Mesenchymal stem cell (in vitro differentiated cells and primary cell): Measurements from ENCODE around the gene GNAO1.

ENCODE experiments used
- DNase-seq: peaks from one replicate; pipeline ENCODE4 v3.0.0-alpha.2; 2013
- H2AFZ ChIP-seq: one replicate; pipeline ENCODE4 v1.6.1; 2013; ENCODE audit warnings: low read depth, mild to moderate bottlenecking, control low read depth, inconsistent platforms, low read length, moderate library complexity
- H2AK5ac ChIP-seq: 2 replicates; pipeline ENCODE4 v1.6.1; 2013; ENCODE audit warnings: low read length, moderate library complexity, mild to moderate bottlenecking, inconsistent platforms; ENCODE audit not compliant: severe bottlenecking
- H2BK120ac ChIP-seq: one replicate; pipeline ENCODE4 v1.6.1; 2013; ENCODE audit warnings: low read depth, mild to moderate bottlenecking, inconsistent platforms, low read length, moderate library complexity
- H2BK12ac ChIP-seq, 2 experiments: one replicate each; pipeline ENCODE4 v1.6.1; 2013; ENCODE audit warnings: inconsistent platforms in 2 of 2, low read length in 2 of 2, mild to moderate bottlenecking in 2 of 2, moderate library complexity in 2 of 2, control low read depth in 1 of 2
- H2BK15ac ChIP-seq: one replicate; pipeline ENCODE4 v1.6.1; 2013; ENCODE audit warnings: mild to moderate bottlenecking, low read depth, inconsistent platforms; ENCODE audit not compliant: poor library complexity, severe bottlenecking
- H2BK5ac ChIP-seq: 2 replicates; pipeline ENCODE4 v1.6.1; 2013; ENCODE audit warnings: low read depth, mild to moderate bottlenecking, low read length, control low read depth, inconsistent platforms; ENCODE audit not compliant: poor library complexity, severe bottlenecking
- H3K14ac ChIP-seq, 2 experiments: one replicate each; pipeline ENCODE4 v1.6.1; 2013; ENCODE audit warnings: inconsistent platforms in 2 of 2, low read length in 2 of 2, control low read depth in 1 of 2, mild to moderate bottlenecking in 1 of 2, moderate library complexity in 1 of 2
- H3K18ac ChIP-seq, 2 experiments: one replicate each; pipeline ENCODE4 v1.6.1; 2013; ENCODE audit warnings: inconsistent platforms in 2 of 2, low read length in 2 of 2, control low read depth in 1 of 2, low read depth in 1 of 2, mild to moderate bottlenecking in 1 of 2
- H3K23ac ChIP-seq, 2 experiments: one replicate each; pipeline ENCODE4 v1.6.1; 2013; ENCODE audit warnings: inconsistent platforms in 2 of 2, low read length in 2 of 2, mild to moderate bottlenecking in 2 of 2, moderate library complexity in 2 of 2, control low read depth in 1 of 2
- H3K27ac ChIP-seq: 2 replicates; pipeline ENCODE4 v1.5.1; 2013; ENCODE audit warnings: mild to moderate bottlenecking, moderate library complexity, low read length, control low read depth, inconsistent platforms; ENCODE audit not compliant: poor library complexity, severe bottlenecking
- H3K27me3 ChIP-seq, 2 experiments: 2 replicates each; pipeline versions ENCODE4 v1.6.1 to v1.7.0; 2013; ENCODE audit warnings: low read length in 2 of 2, mild to moderate bottlenecking in 2 of 2, moderate library complexity in 2 of 2, control low read depth in 1 of 2, inconsistent platforms in 1 of 2; ENCODE audit not compliant: control insufficient read depth in 1 of 2, insufficient read depth in 1 of 2
- H3K36me3 ChIP-seq, 2 experiments: 2 replicates each; pipeline versions ENCODE4 v1.6.1 to v1.7.0; 2013; ENCODE audit warnings: low read length in 2 of 2, control low read depth in 1 of 2, inconsistent platforms in 1 of 2, low read depth in 1 of 2, mild to moderate bottlenecking in 1 of 2; ENCODE audit not compliant: insufficient read depth in 2 of 2, control insufficient read depth in 1 of 2
- H3K4ac ChIP-seq, 2 experiments: one replicate each; pipeline ENCODE4 v1.6.1; 2013; ENCODE audit warnings: inconsistent platforms in 2 of 2, low read length in 2 of 2, mild to moderate bottlenecking in 2 of 2, moderate library complexity in 2 of 2, control low read depth in 1 of 2, low read depth in 1 of 2
- H3K4me1 ChIP-seq: 2 replicates; pipeline ENCODE4 v1.6.1; 2013; ENCODE audit warnings: low read depth, low read length, control low read depth; ENCODE audit not compliant: control insufficient read depth, insufficient read depth
- H3K4me2 ChIP-seq: 2 replicates; pipeline ENCODE4 v1.6.1; 2013; ENCODE audit warnings: low read length, mild to moderate bottlenecking, inconsistent platforms; ENCODE audit not compliant: poor library complexity, severe bottlenecking
- H3K4me3 ChIP-seq, 2 experiments: 2 replicates each; pipeline versions ENCODE4 v1.5.1 to v1.7.0; 2013; ENCODE audit warnings: low read length in 2 of 2, mild to moderate bottlenecking in 2 of 2, control low read depth in 1 of 2, low read depth in 1 of 2; ENCODE audit not compliant: insufficient read depth in 1 of 2
- H3K79me1 ChIP-seq: replicated peaks from 2 replicates; pipeline ENCODE4 v1.6.1; 2013; ENCODE audit warnings: mild to moderate bottlenecking, control low read depth, low read length, inconsistent platforms; ENCODE audit not compliant: poor library complexity, severe bottlenecking
- H3K9ac ChIP-seq: 2 replicates; pipeline ENCODE4 v1.7.0; 2013; ENCODE audit warnings: mild to moderate bottlenecking, low read length, moderate library complexity
- H3K9me3 ChIP-seq: 2 replicates; pipeline ENCODE4 v1.7.0; 2013; ENCODE audit warnings: mild to moderate bottlenecking, low read length; ENCODE audit not compliant: control insufficient read depth
- H4K8ac ChIP-seq: one replicate; pipeline ENCODE4 v1.6.1; 2013; ENCODE audit warnings: inconsistent platforms, mild to moderate bottlenecking, low read length, moderate library complexity
- H4K91ac ChIP-seq: one replicate; pipeline ENCODE4 v1.6.1; 2013; ENCODE audit warnings: mild to moderate bottlenecking, low read length, inconsistent platforms
- WGBS: methylation state at CpG from one replicate; pipeline ENCODE4 v1.1.7; 2013; ENCODE audit warnings: mixed read lengths; 5-methylcytosine and 5-hydroxymethylcytosine counted together

The GNAO1 gene

DNA sequence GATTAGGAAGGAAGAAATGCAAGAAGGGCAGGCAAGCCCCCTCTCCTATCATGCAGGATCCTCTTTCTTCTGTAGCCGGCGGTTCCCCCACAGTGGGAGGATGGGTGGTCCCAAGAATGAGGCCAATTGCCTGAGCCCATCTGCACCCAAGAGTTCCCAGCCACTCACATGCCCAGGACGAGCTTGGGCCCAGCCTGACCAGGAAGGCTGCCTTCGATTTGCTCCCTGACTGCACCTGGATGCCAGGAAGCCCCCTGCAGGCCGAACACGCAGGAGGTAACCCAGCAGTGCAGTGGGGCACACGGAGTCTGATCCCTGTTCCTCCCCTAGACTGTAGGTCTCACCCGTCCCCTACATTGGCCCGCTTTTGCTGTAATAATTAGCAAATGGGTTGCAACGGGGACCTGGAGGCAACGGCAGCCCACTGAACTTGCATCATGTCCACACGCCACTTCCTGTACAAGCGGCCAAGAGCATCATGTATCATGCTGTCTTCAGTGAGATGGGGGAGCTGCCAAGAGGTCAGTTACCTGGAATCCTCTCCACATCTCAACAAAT, 166.6 kb downstream of the GNAO1 start:
- 90% methylated on average over 13 of the region's 13 CpGs for WGBS
- Histone ChIP-seq H2BK5ac (no peak overlapping the region), H3K23ac (no peak overlapping the region)

GRCh38 chr16:56360117-56361008, 169.1 kb downstream of the GNAO1 start:
- Histone ChIP-seq H2AK5ac (no peak overlapping the region), H3K23ac (no peak overlapping the region), H3K36me3 (peaks cover 43 to 52% of the 10 kb centered on the region in 2 experiments), H3K4me1 (peaks cover 17% of the 10 kb centered on the region), H2BK120ac (no peak overlapping the region), H3K9me3 (no peaks in the 10 kb centered on the region), H3K27ac (no peak overlapping the region), H3K4ac (peak overlapping the region in 1 of 2 experiments; percentile 75), H3K14ac (peak overlapping the region in 1 of 2 experiments; percentile 44), H3K9ac (no peak overlapping the region), H3K4me3 (no peak overlapping the region), H2BK12ac (no peak overlapping the region), H4K8ac (no peak overlapping the region), H3K27me3 (no peaks in the 10 kb centered on the region), H2BK5ac (peak overlapping the region; percentile 32), H3K79me1 (peaks cover 17% of the 10 kb centered on the region), H3K4me2 (no peak overlapping the region), H3K18ac (no peak overlapping the region), H2AFZ (no peak overlapping the region), H4K91ac (peak overlapping the region; percentile 28), H2BK15ac (peak overlapping the region; percentile 45)
- no peak for DNase-seq
- 97% methylated on average over 12 of the region's 15 CpGs for WGBS

More for the DNA sequence above, 166.6 kb downstream of the GNAO1 start:
- no peak overlapping the region for H2AFZ ChIP-seq
- H2BK15ac ChIP-seq: peak overlapping the region; percentile 86
- H3K27ac ChIP-seq: peak overlapping the region; percentile 40
- H2BK12ac ChIP-seq: peak overlapping the region; percentile 20 to 63
- no peak overlapping the region for H3K4me3 ChIP-seq
- peak overlapping the region; percentile 30 to 82 for H3K4ac ChIP-seq
- H2AK5ac ChIP-seq: peak overlapping the region; percentile 59
- H3K4me2 ChIP-seq: no peak overlapping the region
- H3K18ac ChIP-seq: peak overlapping the region; percentile 60 to 75
- peaks cover 12% of the 10 kb centered on the region for H3K4me1 ChIP-seq
- peaks cover 3% of the 10 kb centered on the region for H3K79me1 ChIP-seq
- H4K8ac ChIP-seq: peak overlapping the region; percentile 95
- peak overlapping the region in 1 of 2 experiments; percentile 55 for H3K14ac ChIP-seq
- H3K27me3 ChIP-seq: peaks cover 0 to under 1% of the 10 kb centered on the region in 2 experiments
- H3K9me3 ChIP-seq: no peaks in the 10 kb centered on the region
- H3K36me3 ChIP-seq: peaks cover 20 to 27% of the 10 kb centered on the region in 2 experiments
- H3K9ac ChIP-seq: peak overlapping the region; percentile 95
- peak overlapping the region; percentile 71 for H2BK120ac ChIP-seq
- DNase-seq: no peak
- H4K91ac ChIP-seq: peak overlapping the region; percentile 83

DNA sequence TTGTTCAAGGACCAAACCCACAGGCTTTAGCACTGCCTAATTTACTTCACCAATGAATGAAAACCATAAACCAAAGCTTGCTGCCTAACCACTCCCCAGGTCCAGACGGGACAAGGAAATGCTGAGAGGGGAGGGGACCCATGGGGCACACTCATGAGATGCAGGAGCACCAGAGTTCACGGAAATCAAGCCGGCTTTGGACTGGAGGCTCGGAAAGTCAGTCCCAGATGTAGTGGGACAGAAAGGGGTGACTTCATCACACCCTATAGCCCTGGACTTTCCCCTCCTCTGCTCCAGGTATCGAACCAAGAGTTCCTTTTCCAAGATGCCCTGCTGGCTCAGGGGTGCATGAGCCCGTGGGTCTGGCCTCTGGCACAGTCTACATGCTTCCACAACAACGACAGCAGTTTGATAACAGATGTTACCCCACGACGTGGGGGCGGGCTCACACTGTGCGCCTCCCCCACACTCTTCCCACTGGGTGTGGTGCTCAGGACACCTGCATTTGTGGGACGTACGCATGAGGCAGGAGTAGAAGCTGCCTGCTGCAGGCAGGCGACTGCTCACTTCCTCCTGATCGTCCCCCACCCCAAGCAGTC, 170.9 kb downstream of the GNAO1 start:
- Histone ChIP-seq H2BK5ac (no peak overlapping the region), H3K79me1 (peaks cover 25% of the 10 kb centered on the region), H3K4me3 (no peak overlapping the region), H2BK12ac (no peak overlapping the region), H2BK15ac (no peak overlapping the region), H3K18ac (no peak overlapping the region), H2BK120ac (no peak overlapping the region), H3K36me3 (peaks cover 54 to 65% of the 10 kb centered on the region in 2 experiments), H3K9ac (no peak overlapping the region), H3K14ac (no peak overlapping the region), H3K23ac (no peak overlapping the region), H3K27me3 (no peaks in the 10 kb centered on the region), H2AK5ac (no peak overlapping the region), H3K27ac (no peak overlapping the region), H4K91ac (no peak overlapping the region), H2AFZ (no peak overlapping the region), H3K4me2 (no peak overlapping the region), H3K9me3 (no peaks in the 10 kb centered on the region), H3K4ac (no peak overlapping the region), H3K4me1 (peaks cover 14% of the 10 kb centered on the region), H4K8ac (no peak overlapping the region)
- 94% methylated on average over 11 of the region's 15 CpGs for WGBS
- no peak for DNase-seq

GRCh38 chr16:56362706-56363105, 171.4 kb downstream of the GNAO1 start:
- H3K9ac ChIP-seq: no peak overlapping the region
- H3K18ac ChIP-seq: no peak overlapping the region
- H4K8ac ChIP-seq: no peak overlapping the region
- H3K36me3 ChIP-seq: peaks cover 59 to 70% of the 10 kb centered on the region in 2 experiments
- H3K23ac ChIP-seq: no peak overlapping the region
- no peak overlapping the region for H2BK12ac ChIP-seq
- no peak overlapping the region for H2BK5ac ChIP-seq
- no peak overlapping the region for H2AK5ac ChIP-seq
- H3K4ac ChIP-seq: no peak overlapping the region
- no peak overlapping the region for H3K27ac ChIP-seq
- H2AFZ ChIP-seq: no peak overlapping the region
- no peak for DNase-seq
- H3K4me1 ChIP-seq: peaks cover 9% of the 10 kb centered on the region
- H3K4me3 ChIP-seq: no peak overlapping the region
- no peak overlapping the region for H2BK15ac ChIP-seq
- no peak overlapping the region for H3K14ac ChIP-seq
- no peaks in the 10 kb centered on the region for H3K9me3 ChIP-seq
- no peak overlapping the region for H4K91ac ChIP-seq
- no peaks in the 10 kb centered on the region for H3K27me3 ChIP-seq
- H3K79me1 ChIP-seq: peaks cover 25% of the 10 kb centered on the region
- no peak overlapping the region for H2BK120ac ChIP-seq
- 98% methylated on average over 16 of the region's 17 CpGs for WGBS
- no peak overlapping the region for H3K4me2 ChIP-seq
